Common myeloid progenitor, CD34-positive (primary cell): Measurements from ENCODE around the gene CH25H.

Experiments
- CTCF ChIA-PET: fragments of 350-600 bp; sonication (Branson Sonifier 250); formaldehyde crosslinking; loops from one replicate; lab custom pipeline; 2021; ENCODE audit warnings: antibody characterized with exemption; lab: Charles Lee
- POLR2A ChIA-PET: fragments of 350-600 bp; sonication (Branson Sonifier 250); formaldehyde crosslinking; loops from one replicate; lab custom pipeline; 2021; ENCODE audit warnings: antibody characterized with exemption; lab: Charles Lee
- DNase-seq, 3 donors: peaks; one replicate each; pipeline versions ENCODE4 v3.0.0 to v3.0.0-alpha.2; 2013
- H3K27ac ChIP-seq, 2 experiments: 1 replicate in 1 of 2; 2 replicates in 1 of 2; pipeline ENCODE4 v1.7.0; 2013; ENCODE audit warnings: inconsistent platforms in 2 of 2, low read length in 2 of 2, mild to moderate bottlenecking in 2 of 2, low read depth in 1 of 2, moderate library complexity in 1 of 2; ENCODE audit not compliant: severe bottlenecking in 2 of 2, insufficient read depth in 1 of 2, poor library complexity in 1 of 2
- H3K27me3 ChIP-seq, 5 experiments: replicated peaks in 2 of 5; 1 replicate in 3 of 5; 2 replicates in 2 of 5; pipeline versions ENCODE4 v1.6.1 to v1.7.0; 2013; ENCODE audit warnings: low read length in 4 of 5, mild to moderate bottlenecking in 2 of 5, moderate library complexity in 2 of 5, inconsistent platforms in 1 of 5; ENCODE audit not compliant: insufficient read depth in 5 of 5, control insufficient read depth in 4 of 5
- H3K36me3 ChIP-seq, 4 experiments: 1 replicate in 2 of 4; 2 replicates in 2 of 4; pipeline versions ENCODE4 v1.6.1 to v1.7.0; 2013; ENCODE audit warnings: low read length in 3 of 4, control low read depth in 1 of 4, mild to moderate bottlenecking in 1 of 4; ENCODE audit not compliant: control insufficient read depth in 4 of 4, insufficient read depth in 4 of 4
- H3K4me1 ChIP-seq, 4 experiments: 1 replicate in 3 of 4; 2 replicates in 1 of 4; pipeline versions ENCODE4 v1.6.1 to v1.7.1; 2013; ENCODE audit warnings: low read length in 3 of 4, mild to moderate bottlenecking in 3 of 4, control low read depth in 1 of 4, inconsistent platforms in 1 of 4, moderate library complexity in 1 of 4; ENCODE audit not compliant: control insufficient read depth in 4 of 4, insufficient read depth in 4 of 4; ENCODE audit errors: control extremely low read depth in 1 of 4
- H3K4me3 ChIP-seq, 7 experiments: 1 replicate in 4 of 7; 2 replicates in 3 of 7; pipeline versions ENCODE4 v1.5.1 to v1.7.0; 2013; ENCODE audit warnings: mild to moderate bottlenecking in 7 of 7, low read length in 6 of 7, moderate library complexity in 6 of 7, inconsistent platforms in 2 of 7, low read depth in 2 of 7, control low read depth in 1 of 7; ENCODE audit not compliant: insufficient read depth in 4 of 7, control insufficient read depth in 1 of 7; ENCODE audit errors: extremely low read depth in 1 of 7
- H3K9me3 ChIP-seq, 5 experiments: 1 replicate in 4 of 5; 2 replicates in 1 of 5; pipeline versions ENCODE4 v1.6.1 to v1.7.1; 2013; ENCODE audit warnings: low read length in 4 of 5, mild to moderate bottlenecking in 2 of 5, inconsistent platforms in 1 of 5, low read depth in 1 of 5, moderate library complexity in 1 of 5; ENCODE audit not compliant: control insufficient read depth in 4 of 5, insufficient read depth in 2 of 5; ENCODE audit errors: control extremely low read depth in 1 of 5
- WGBS: methylation state at CpG from one replicate; pipeline ENCODE4 v1.1.5; 2013; ENCODE audit not compliant: insufficient coverage; 5-methylcytosine and 5-hydroxymethylcytosine counted together

Gene CH25H

DNA sequence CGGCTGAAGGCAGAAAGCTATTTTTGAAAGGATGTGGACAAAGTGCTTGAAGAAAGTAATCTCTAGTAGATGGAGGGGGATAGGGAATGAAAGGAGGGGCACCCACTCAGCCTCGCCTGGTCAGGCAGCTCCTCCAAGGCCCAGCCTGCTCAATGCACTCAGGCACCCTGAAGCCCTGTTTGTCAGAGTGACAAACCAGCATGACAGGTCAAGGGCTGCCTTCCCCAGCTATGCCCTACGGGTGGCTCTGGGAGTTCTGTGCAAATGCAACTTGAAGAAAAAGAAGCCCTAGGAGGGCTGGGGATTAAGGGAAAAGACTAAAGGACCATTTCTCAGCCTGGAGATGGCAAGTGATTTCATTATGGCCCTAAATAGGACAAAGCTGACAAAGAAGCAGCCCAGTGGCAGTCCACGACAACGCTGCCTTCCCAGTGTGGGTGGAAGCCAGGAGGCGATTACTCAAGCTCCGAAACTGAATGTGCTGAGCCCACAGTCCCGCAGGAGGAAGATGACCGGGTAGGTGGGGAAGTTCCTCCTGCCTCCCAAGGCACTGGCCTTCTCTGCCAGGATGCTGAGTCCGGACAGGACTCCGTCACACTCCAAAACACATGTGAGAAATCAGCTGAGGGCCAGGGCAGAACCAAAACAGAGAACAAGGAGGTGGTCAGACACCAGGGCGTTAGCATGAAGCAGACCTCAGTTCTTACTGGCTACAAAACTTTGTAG is 28.1 kb upstream of the CH25H start:
- Histone ChIP-seq H3K4me3 (no peak overlapping the region), H3K27ac (no peak overlapping the region), H3K27me3 (no peaks in the 10 kb centered on the region), H3K36me3 (peaks cover 8 to 36% (median 22%) of the 10 kb centered on the region in 4 experiments), H3K9me3 (no peaks in the 10 kb centered on the region), H3K4me1 (no peaks in the 10 kb centered on the region)
- DNase-seq: no peak
- ChIA-PET POLR2A (no interaction called here), CTCF (interaction anchor here (0.6 to 4.2 kb wide), 3 partner anchors 10 to 15 kb away, joined by 3 to 19 read pairs (median 7); partner anchors contain the start of gene LIPA)
- WGBS: 98% methylated on average over 11 of the region's 12 CpGs

- DNase-seq: no peak
- Histone ChIP-seq H3K36me3 (peaks cover 2 to 35% (median 16%) of the 10 kb centered on the region in 4 experiments), H3K4me1 (no peaks in the 10 kb centered on the region), H3K27me3 (no peaks in the 10 kb centered on the region), H3K4me3 (no peak overlapping the region), H3K27ac (no peak overlapping the region), H3K9me3 (peaks cover 0 to 3% (median 2%) of the 10 kb centered on the region in 5 experiments)
- CTCF ChIA-PET: interaction anchor here (0.7 to 1.4 kb wide), 6 partner anchors 12 to 203 kb away, joined by 3 to 8 read pairs (median 4); partner anchors contain the start of gene LIPA
- 95% methylated on average over 2 of the region's 2 CpGs for WGBS
- POLR2A ChIA-PET: no interaction called here
Measured at GRCh38 chr10:89233033-89233432, 25.9 kb upstream of the CH25H start.

DNA sequence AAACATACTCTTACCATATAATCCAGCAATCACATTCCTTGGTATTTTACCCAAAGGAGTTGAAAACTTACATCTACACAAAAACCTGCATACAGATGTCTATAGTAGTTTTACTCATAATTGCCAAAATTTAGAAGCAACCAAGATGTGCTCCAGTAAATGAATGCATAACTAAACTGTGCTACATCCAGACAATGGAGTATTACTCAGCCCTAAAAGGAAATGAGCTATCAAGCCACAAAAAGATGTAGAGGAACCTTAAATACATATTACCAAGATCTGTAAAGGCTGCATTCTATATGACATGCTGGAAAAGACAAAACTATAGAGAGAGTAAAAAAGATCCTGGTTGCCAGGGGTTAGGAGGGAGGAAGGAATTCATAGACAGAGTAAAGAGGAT is 21.8 kb upstream of the CH25H start:
- CTCF ChIA-PET: interaction anchor here (1.1 kb wide), 1 partner anchor 11 kb away, joined by 7 read pairs; no protein-coding TSS in a partner anchor
- Histone ChIP-seq H3K36me3 (peaks cover 2 to 30% (median 13%) of the 10 kb centered on the region in 4 experiments), H3K4me1 (peaks cover 0 to 4% (median 0%) of the 10 kb centered on the region in 4 experiments), H3K27ac (no peak overlapping the region), H3K27me3 (no peaks in the 10 kb centered on the region), H3K4me3 (no peak overlapping the region), H3K9me3 (peaks cover 0 to 3% (median 2%) of the 10 kb centered on the region in 5 experiments)
- POLR2A ChIA-PET: no interaction called here
- DNase-seq: no peak

DNA sequence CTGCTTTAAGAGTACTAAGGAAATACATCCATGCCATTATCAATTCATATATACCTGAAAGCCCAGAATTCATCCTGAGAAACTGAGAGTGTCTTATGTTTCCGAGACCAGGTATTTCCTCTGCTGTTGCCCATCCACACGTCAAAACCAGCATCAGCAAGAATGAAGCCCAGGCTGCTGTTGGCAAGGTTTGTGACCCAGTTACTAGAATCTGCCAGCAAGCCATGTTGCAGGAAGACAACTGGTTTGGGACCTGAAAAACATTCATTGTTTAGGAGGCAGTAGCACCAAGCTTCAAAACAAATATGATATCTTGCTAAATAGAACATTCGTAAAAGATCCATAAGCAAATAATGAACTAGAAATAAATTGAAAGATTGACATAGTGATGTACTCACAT is 21.0 kb upstream of the CH25H start:
- Histone ChIP-seq H3K9me3 (peaks cover 0 to 3% (median 2%) of the 10 kb centered on the region in 5 experiments), H3K27me3 (no peaks in the 10 kb centered on the region), H3K27ac (no peak overlapping the region), H3K4me1 (peaks cover 0 to 4% (median 0%) of the 10 kb centered on the region in 4 experiments), H3K36me3 (peaks cover 2 to 28% (median 12%) of the 10 kb centered on the region in 4 experiments), H3K4me3 (no peak overlapping the region)
- no peak for DNase-seq
- WGBS: 97% methylated on average over 2 of the region's 3 CpGs
- ChIA-PET CTCF (interaction anchor here (1.0 kb wide), 1 partner anchor 10 kb away, joined by 3 read pairs; no protein-coding TSS in a partner anchor), POLR2A (no interaction called here)

DNA sequence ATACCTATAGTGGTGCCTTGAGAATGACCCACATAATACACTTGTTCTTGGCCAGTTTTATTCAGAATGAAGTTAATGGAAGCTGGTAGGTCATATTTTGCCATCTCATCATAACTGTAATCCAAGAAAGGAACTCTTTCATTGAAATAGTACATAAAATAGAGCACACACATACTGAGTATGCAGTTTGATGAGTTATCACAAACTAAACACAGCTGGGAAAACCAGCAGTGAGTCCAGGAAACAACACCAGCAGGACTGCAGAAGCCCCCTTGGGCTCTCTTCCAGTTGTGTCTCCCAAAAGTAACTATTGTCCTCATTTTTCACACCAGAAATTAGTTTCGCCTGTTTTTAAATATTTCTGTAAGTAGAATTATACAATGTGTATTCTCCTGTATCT is 19.8 kb upstream of the CH25H start:
- Histone ChIP-seq H3K27ac (no peak overlapping the region), H3K36me3 (peaks cover 5 to 23% (median 13%) of the 10 kb centered on the region in 4 experiments), H3K4me3 (no peak overlapping the region), H3K27me3 (no peaks in the 10 kb centered on the region), H3K4me1 (peaks cover 0 to 4% (median 0%) of the 10 kb centered on the region in 4 experiments), H3K9me3 (peaks cover 0 to 3% (median 2%) of the 10 kb centered on the region in 5 experiments)
- WGBS: no CpG with 5 or more reads among the region's 1 CpG
- POLR2A ChIA-PET: no interaction called here
- CTCF ChIA-PET: no interaction called here
- no peak for DNase-seq

DNA sequence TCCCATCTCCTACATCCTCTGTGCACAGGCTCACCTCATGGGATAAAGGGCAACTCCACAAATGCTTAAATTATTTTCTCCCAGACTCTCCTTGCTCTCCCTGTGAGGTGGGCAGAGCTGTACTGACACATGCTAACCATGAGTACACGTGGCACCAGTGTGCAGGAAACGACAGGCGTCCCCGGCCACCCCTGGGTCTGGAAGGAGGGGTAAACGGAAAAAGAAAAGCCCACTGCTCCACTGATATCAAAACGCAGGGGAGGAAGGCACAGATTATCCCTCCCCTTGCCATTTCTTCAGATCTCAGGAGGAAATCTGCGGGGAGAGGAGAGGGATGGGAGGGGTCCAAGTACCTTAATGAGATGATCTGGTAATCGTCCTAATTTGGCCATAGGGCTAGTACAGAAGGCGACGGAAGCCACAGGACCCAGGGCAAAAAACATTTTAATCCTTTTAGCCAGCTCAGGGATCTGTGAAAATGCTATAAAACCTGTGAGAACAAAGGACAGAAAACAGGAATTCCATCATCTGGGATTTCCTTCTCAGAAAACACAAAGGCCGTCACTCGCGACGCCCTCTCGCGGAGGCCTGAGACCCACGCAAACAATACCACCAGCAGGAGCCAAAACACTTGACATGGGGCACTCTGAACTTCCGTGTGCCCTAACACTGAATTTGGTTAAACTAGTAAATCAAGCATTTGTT is 17.8 kb upstream of the CH25H start:
- peak; percentile 30 to 53 (median 42) for DNase-seq
- Histone ChIP-seq H3K4me1 (peaks cover 0 to 4% (median 0%) of the 10 kb centered on the region in 4 experiments), H3K4me3 (peak overlapping the region in 5 of 7 experiments; percentile 31 to 73 (median 46)), H3K27ac (peak overlapping the region in 1 of 2 experiments; percentile 4), H3K9me3 (peaks cover 0 to 3% (median 2%) of the 10 kb centered on the region in 5 experiments), H3K27me3 (no peaks in the 10 kb centered on the region), H3K36me3 (peaks cover 9 to 24% (median 17%) of the 10 kb centered on the region in 4 experiments)
- POLR2A ChIA-PET: interaction anchor here (0.7 kb wide), 1 partner anchor 16 kb away, joined by 3 read pairs; no protein-coding TSS in a partner anchor
- CTCF ChIA-PET: interaction anchor here (1.0 to 2.1 kb wide), 8 partner anchors 9 to 194 kb away, joined by 3 to 9 read pairs (median 6); no protein-coding TSS in a partner anchor
- WGBS: 62% methylated on average over 18 of the region's 18 CpGs
